Type B pancreatic cell (in vitro differentiated cells): Measurements from ENCODE around the gene PEAK1. TPM values are rescaled to one million over a fixed set of nuclear protein-coding genes. Genes with fewer than 3 reads are reported as not detected.

Source experiments
- DNase-seq: peaks from one replicate; pipeline ENCODE4 v3.0.0; 2021; ENCODE audit warnings: mixed read lengths; ENCODE audit not compliant: unreplicated experiment; ENCODE audit errors: extremely low spot score
- H3K27ac Mint-ChIP-seq: 2 replicates; pipeline ENCODE4 v1.8.0; 2021; ENCODE audit warnings: mild to moderate bottlenecking, mixed read lengths
- H3K27me3 Mint-ChIP-seq: 2 replicates; pipeline ENCODE4 v1.8.0; 2021; ENCODE audit warnings: mixed read lengths
- H3K36me3 Mint-ChIP-seq: 2 replicates; pipeline ENCODE4 v1.8.0; 2021; ENCODE audit warnings: mixed read lengths
- H3K4me1 Mint-ChIP-seq: one replicate; pipeline ENCODE4 v1.8.0; 2021; ENCODE audit warnings: mixed read lengths; ENCODE audit not compliant: unreplicated experiment
- H3K4me3 Mint-ChIP-seq: 2 replicates; pipeline ENCODE4 v1.8.0; 2021; ENCODE audit warnings: mild to moderate bottlenecking, mixed read lengths
- H3K9me3 Mint-ChIP-seq: 2 replicates; pipeline ENCODE4 v1.8.0; 2021; ENCODE audit warnings: mixed read lengths
- total RNA-seq: library from RNA; stranded (reverse); gene quantifications from 2 replicates; pipeline ENCODE4 v1.2.1, GENCODE V29; 2021; ENCODE audit warnings: low replicate concordance
- TF ChIP-seq, protein P1 (sequence below): fragments of 200-600 bp; sonication (generic); conservative IDR thresholded peaks from 2 replicates; pipeline ENCODE4 v1.5.0; 2021; ENCODE audit warnings: antibody characterized with exemption, mild to moderate bottlenecking

The PEAK1 gene
- total RNA-seq, 1 donor from 2014 or later, result 35.0 TPM

DNA sequence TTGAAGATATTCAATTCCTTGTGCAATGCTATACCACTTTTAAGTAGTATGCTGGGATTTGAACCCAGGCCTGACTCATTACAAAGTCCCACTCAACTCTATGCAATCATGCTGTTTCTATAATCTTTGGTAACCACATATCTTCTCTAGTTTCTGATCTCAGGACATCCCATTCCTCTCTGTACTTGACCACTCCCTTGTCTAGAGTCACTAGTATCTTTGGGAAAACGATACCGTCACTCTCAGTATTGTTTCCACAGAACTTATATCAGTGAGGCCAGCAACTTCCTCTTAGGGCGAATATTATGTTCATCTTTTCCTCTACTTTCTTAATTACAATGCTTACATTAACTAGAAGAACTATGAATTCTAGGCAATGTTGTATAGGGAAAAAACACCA lies 211.7 kb downstream of the PEAK1 start:
- Mint-ChIP-seq H3K36me3 (peaks cover 4% of the 10 kb centered on the region), H3K27me3 (no peaks in the 10 kb centered on the region), H3K4me1 (no peaks in the 10 kb centered on the region), H3K9me3 (peaks cover 10% of the 10 kb centered on the region), H3K27ac (no peak overlapping the region), H3K4me3 (no peak overlapping the region)
- no peak for DNase-seq
- TF ChIP-seq, protein P1, sequence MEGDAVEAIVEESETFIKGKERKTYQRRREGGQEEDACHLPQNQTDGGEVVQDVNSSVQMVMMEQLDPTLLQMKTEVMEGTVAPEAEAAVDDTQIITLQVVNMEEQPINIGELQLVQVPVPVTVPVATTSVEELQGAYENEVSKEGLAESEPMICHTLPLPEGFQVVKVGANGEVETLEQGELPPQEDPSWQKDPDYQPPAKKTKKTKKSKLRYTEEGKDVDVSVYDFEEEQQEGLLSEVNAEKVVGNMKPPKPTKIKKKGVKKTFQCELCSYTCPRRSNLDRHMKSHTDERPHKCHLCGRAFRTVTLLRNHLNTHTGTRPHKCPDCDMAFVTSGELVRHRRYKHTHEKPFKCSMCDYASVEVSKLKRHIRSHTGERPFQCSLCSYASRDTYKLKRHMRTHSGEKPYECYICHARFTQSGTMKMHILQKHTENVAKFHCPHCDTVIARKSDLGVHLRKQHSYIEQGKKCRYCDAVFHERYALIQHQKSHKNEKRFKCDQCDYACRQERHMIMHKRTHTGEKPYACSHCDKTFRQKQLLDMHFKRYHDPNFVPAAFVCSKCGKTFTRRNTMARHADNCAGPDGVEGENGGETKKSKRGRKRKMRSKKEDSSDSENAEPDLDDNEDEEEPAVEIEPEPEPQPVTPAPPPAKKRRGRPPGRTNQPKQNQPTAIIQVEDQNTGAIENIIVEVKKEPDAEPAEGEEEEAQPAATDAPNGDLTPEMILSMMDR, result no peak

DNA sequence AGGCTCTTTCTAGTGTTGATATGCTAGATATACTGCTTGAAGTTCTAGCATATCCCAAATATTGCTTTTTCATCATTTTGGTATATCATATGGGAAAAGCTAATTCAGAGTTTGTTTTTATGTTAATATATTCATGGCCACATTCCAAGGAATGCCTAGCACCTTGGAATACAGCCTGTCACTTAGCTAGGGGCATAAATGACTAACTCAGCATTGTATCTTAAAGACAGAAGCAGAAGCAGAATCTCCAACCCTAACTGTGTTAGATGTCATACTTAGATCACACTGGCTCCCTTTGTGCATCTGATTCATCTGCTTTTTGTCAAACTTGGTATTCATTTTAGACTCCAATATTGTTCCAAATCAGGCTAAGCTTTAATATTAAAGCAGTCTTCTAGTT lies 218.2 kb downstream of the PEAK1 start:
- H3K27me3 Mint-ChIP-seq, result no peaks in the 10 kb centered on the region
- no peaks in the 10 kb centered on the region for H3K4me1 Mint-ChIP-seq
- DNase-seq, result no peak
- TF ChIP-seq, protein P1, result no peak
- peaks cover 5% of the 10 kb centered on the region for H3K9me3 Mint-ChIP-seq
- H3K27ac Mint-ChIP-seq, result no peak overlapping the region
- H3K4me3 Mint-ChIP-seq, result no peak overlapping the region
- H3K36me3 Mint-ChIP-seq, result peaks cover 20% of the 10 kb centered on the region

DNA sequence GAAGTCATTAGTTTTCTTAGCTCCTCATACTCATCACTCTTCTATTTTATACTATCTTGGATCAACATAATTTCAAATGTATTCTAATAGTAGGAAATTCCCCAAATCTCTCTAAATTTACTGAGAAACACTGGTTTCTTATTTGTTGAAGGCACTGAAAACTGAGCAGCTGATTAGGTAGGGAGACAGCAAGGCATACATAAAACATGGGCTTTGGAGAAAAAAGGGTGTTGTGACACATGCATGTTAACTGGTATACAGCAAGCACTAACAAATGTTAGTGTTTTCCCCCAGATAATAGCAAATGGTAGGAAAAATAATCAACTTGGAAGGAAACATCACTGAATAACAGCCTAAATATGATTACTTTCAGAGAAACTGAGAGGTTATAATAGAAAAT lies 223.5 kb downstream of the PEAK1 start:
- DNase-seq, result no peak
- peaks cover 5% of the 10 kb centered on the region for H3K9me3 Mint-ChIP-seq
- H3K27ac Mint-ChIP-seq, result no peak overlapping the region
- H3K27me3 Mint-ChIP-seq, result no peaks in the 10 kb centered on the region
- peaks cover 20% of the 10 kb centered on the region for H3K36me3 Mint-ChIP-seq
- peaks cover 13% of the 10 kb centered on the region for H3K4me1 Mint-ChIP-seq
- TF ChIP-seq, protein P1, result no peak
- no peak overlapping the region for H3K4me3 Mint-ChIP-seq

DNA sequence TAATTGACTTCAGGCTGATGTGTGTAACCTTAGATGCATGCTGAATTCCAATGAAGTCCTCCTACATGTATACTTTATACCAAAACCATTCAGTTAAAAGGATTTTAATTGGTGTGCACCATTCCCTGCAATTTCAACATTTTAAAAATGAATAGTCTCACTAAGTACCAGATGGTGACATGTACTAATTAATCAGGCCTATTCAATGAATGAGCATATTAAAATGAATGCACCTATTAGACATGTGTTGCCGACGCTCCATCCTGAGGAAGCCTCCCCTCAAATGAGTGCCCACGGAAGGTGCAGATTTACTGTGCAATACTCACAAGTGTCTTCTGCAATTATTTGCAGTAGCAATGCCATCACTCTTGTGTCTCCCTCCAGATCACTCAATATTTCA lies 224.3 kb downstream of the PEAK1 start:
- Mint-ChIP-seq H3K4me1 (peaks cover 14% of the 10 kb centered on the region), H3K27me3 (no peaks in the 10 kb centered on the region), H3K36me3 (peaks cover 17% of the 10 kb centered on the region), H3K9me3 (peaks cover 5% of the 10 kb centered on the region), H3K4me3 (no peak overlapping the region), H3K27ac (no peak overlapping the region)
- no peak for DNase-seq
- TF ChIP-seq, protein P1, result no peak

DNA sequence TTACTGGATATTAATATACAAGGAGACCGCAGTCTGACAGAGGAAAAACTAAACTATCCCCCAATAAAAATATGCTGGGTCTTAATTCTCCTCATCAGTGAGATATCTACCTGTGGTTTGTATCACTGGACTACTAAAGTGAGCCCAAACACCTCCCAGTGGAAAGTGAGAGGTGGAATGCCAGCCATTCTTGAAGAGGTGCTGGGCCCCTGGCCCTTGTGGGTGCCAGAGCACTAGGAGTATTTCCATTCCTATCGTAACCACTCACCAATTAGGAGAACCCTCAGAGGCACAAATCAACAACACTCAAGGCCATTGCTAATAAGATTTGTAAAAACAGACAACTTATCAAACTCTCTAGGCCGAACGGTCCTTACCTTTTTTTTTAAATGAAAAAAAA lies 227.5 kb downstream of the PEAK1 start:
- no peaks in the 10 kb centered on the region for H3K9me3 Mint-ChIP-seq
- TF ChIP-seq, protein P1, result no peak
- no peak for DNase-seq
- no peak overlapping the region for H3K4me3 Mint-ChIP-seq
- no peaks in the 10 kb centered on the region for H3K27me3 Mint-ChIP-seq
- no peaks in the 10 kb centered on the region for H3K36me3 Mint-ChIP-seq
- H3K27ac Mint-ChIP-seq, result no peak overlapping the region
- peaks cover 20% of the 10 kb centered on the region for H3K4me1 Mint-ChIP-seq

DNA sequence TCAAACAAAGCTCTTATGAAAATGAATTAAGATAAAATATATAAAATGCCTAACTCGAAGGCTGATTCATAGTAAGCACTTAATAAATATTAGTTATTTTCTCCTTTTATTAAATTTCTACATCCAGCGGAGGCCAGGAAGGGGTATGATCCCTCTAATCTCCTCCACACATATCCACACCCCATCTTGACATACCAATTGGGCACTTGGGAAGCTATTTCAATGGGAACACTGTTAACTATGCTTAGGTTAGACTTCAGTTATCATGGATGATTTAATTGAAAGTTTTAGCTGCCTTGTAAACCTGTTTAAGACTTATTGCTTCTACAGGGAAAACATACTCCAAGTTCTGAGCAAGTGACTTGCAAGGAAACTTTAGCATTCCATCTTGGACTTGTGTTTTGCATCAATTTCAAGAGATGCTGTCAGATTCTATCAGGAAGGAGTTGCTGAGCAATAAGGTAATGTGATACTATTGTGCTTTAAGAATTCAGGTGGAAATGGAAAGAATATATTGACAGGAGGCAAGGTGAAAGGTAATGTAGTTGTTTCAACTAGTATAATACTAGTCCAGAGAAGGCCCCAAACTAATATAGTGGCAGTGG lies 228.6 kb downstream of the PEAK1 start:
- DNase-seq, result no peak
- H3K4me1 Mint-ChIP-seq, result peaks cover 30% of the 10 kb centered on the region
- H3K27ac Mint-ChIP-seq, result no peak overlapping the region
- H3K27me3 Mint-ChIP-seq, result no peaks in the 10 kb centered on the region
- no peak overlapping the region for H3K4me3 Mint-ChIP-seq
- H3K9me3 Mint-ChIP-seq, result no peaks in the 10 kb centered on the region
- no peaks in the 10 kb centered on the region for H3K36me3 Mint-ChIP-seq
- TF ChIP-seq, protein P1, result no peak
